RWPE1 (cell line): ENCODE measurements around the gene KCNB1.

Experiments used
- CTCF ChIA-PET: fragments of 350-600 bp; sonication (Branson Sonifier 250); formaldehyde crosslinking; extraction: SDS; loops from one replicate; lab custom pipeline; 2021; lab: Yijun Ruan, JAX
- POLR2A ChIA-PET: fragments of 400-600 bp; formaldehyde crosslinking; extraction: SDS; loops from one replicate; lab custom pipeline; 2020; ENCODE audit warnings: antibody characterized with exemption; ENCODE audit not compliant: low non-redundant PET; lab: Yijun Ruan, JAX
- DNase-seq: peaks from one replicate; pipeline ENCODE4 v3.0.0; 2012; ENCODE audit warnings: low spot score
- H3K27ac ChIP-seq: fragments of 450-650 bp; 2 replicates; pipeline ENCODE4 v1.5.1; 2017
- CTCF ChIP-seq: fragments of 450-650 bp; conservative IDR thresholded peaks from 2 replicates; pipeline ENCODE4 v1.5.1; 2017; ENCODE audit warnings: low read depth, mild to moderate bottlenecking

The KCNB1 gene

GRCh38 chr20:49478754-49479689 is 3.4 kb downstream of the KCNB1 start:
- no peak for TF ChIP-seq CTCF
- CTCF ChIA-PET = no interaction called here
- POLR2A ChIA-PET = no interaction called here
- no peak overlapping the region for H3K27ac ChIP-seq
- DNase-seq = no peak

GRCh38 chr20:49478266-49478665 is 4.2 kb downstream of the KCNB1 start:
- POLR2A ChIA-PET = no interaction called here
- no peak for TF ChIP-seq CTCF
- no peak overlapping the region for H3K27ac ChIP-seq
- CTCF ChIA-PET = no interaction called here
- no peak for DNase-seq

- no peak for DNase-seq
- ChIA-PET CTCF (interaction anchor here (1.1 kb wide), 1 partner anchor 31 kb away, joined by 3 read pairs; no protein-coding TSS in a partner anchor), POLR2A (interaction anchor here (0.5 kb wide), 1 partner anchor 86 kb away, joined by 3 read pairs; no protein-coding TSS in a partner anchor)
- no peak overlapping the region for H3K27ac ChIP-seq
- no peak for TF ChIP-seq CTCF
Observed at GRCh38 chr20:49477200-49477599, 5.3 kb downstream of the KCNB1 start.

- DNase-seq = no peak
- POLR2A ChIA-PET = no interaction called here
Observed at GRCh38 chr20:49476016-49476355, 6.5 kb downstream of the KCNB1 start.

GRCh38 chr20:49475292-49476015 is 7.0 kb downstream of the KCNB1 start:
- CTCF ChIA-PET = interaction anchor here (0.5 to 1.4 kb wide), 7 partner anchors 23 to 1453 kb away, joined by 3 read pairs; no protein-coding TSS in a partner anchor
- no peak for TF ChIP-seq CTCF
- no peak overlapping the region for H3K27ac ChIP-seq
- DNase-seq = no peak
- POLR2A ChIA-PET = no interaction called here

More at GRCh38 chr20:49476016-49476355, 6.5 kb downstream of the KCNB1 start:
- no peak for TF ChIP-seq CTCF
- CTCF ChIA-PET = interaction anchor here (0.6 to 1.4 kb wide), 4 partner anchors 22 to 258 kb away, joined by 3 read pairs; no protein-coding TSS in a partner anchor
- H3K27ac ChIP-seq = no peak overlapping the region

- no peak overlapping the region for H3K27ac ChIP-seq
- ChIA-PET CTCF (interaction anchor here (0.7 to 1.6 kb wide), 2 partner anchors 12 to 1284 kb away, joined by 3 to 4 read pairs; no protein-coding TSS in a partner anchor), POLR2A (no interaction called here)
- DNase-seq = no peak
- no peak for TF ChIP-seq CTCF
Observed at GRCh38 chr20:49471397-49471796, 11.1 kb downstream of the KCNB1 start.
